ENCODE data around the gene EEF2.
A peak's percentile ranks its signal among the peaks of the same experiment; 100 is the strongest.
"Not testable (repeated sequence)": the region's sequence is repeated elsewhere in the genome, so short reads cannot be mapped to it uniquely, and the experiment has no call there.

EEF2 gene

GRCh38 chr19:3968556-3969434, 16.5 kb downstream of the EEF2 start:
- peak; percentile 95 for DNase-seq

- DNase-seq, result not testable (repeated sequence)
These were observed 17.3 kb downstream of the EEF2 start for GRCh38 chr19:3967983-3968382.

GRCh38 chr19:3966051-3967017, 18.9 kb downstream of the EEF2 start:
- DNase-seq, result no peak

- no peak for DNase-seq
These were observed 20.7 kb downstream of the EEF2 start for GRCh38 chr19:3964256-3965194.

- no peak for DNase-seq
These were observed 21.6 kb downstream of the EEF2 start for GRCh38 chr19:3963458-3964255.

- DNase-seq, result no peak
These were observed 24.3 kb downstream of the EEF2 start for GRCh38 chr19:3961007-3961406.

- no peak for DNase-seq
These were observed 25.5 kb downstream of the EEF2 start for GRCh38 chr19:3959766-3960131.

GRCh38 chr19:3958836-3959765, 26.2 kb downstream of the EEF2 start:
- no peak for DNase-seq

- DNase-seq, result no peak
These were observed 29.6 kb downstream of the EEF2 start for GRCh38 chr19:3955688-3956087.

- not testable (repeated sequence) for DNase-seq
These were observed 30.0 kb downstream of the EEF2 start for GRCh38 chr19:3955276-3955675.

GRCh38 chr19:3954107-3954506, 31.2 kb downstream of the EEF2 start:
- DNase-seq, result no peak

- not testable (repeated sequence) for DNase-seq
These were observed 32.4 kb downstream of the EEF2 start for GRCh38 chr19:3952755-3953276.

GRCh38 chr19:3950871-3951861, 34.1 kb downstream of the EEF2 start:
- no peak for DNase-seq

- no peak for DNase-seq
These were observed 35.0 kb downstream of the EEF2 start for GRCh38 chr19:3949997-3950859.

- DNase-seq, result no peak
These were observed 36.0 kb downstream of the EEF2 start for GRCh38 chr19:3949294-3949693.

- not testable (repeated sequence) for DNase-seq
These were observed 37.8 kb downstream of the EEF2 start for GRCh38 chr19:3947316-3947933.

GRCh38 chr19:3945838-3946237, 39.4 kb downstream of the EEF2 start:
- DNase-seq, result no peak

Measured in NCI-H2029 (cell line).